Measurements from ENCODE around the gene ADCY5.
"Not testable (repeated sequence)": the region's sequence is repeated elsewhere in the genome, so short reads cannot be mapped to it uniquely, and the experiment has no call there.

The ADCY5 gene

DNA sequence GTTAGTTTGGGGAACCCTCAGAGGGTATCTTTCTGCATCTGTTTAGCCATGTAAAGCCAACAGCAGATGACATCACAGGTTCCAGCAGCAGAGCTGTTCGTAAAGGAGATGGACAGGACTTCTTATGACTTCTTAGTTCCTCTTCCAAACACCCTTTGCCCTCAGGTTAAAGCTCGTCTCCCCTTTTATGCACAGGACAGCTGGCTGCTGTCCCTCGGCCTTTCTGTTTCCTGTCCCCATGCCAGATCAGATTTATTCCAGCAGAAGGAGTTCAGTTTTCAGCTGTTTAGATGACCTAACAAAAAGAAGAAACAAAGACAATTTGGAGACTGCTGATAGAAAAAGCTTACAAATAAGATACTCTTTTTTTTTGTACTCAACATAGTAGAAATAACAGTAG is 202.0 kb downstream of the ADCY5 start:
- H3K27ac Mint-ChIP-seq = no peak overlapping the region

DNA sequence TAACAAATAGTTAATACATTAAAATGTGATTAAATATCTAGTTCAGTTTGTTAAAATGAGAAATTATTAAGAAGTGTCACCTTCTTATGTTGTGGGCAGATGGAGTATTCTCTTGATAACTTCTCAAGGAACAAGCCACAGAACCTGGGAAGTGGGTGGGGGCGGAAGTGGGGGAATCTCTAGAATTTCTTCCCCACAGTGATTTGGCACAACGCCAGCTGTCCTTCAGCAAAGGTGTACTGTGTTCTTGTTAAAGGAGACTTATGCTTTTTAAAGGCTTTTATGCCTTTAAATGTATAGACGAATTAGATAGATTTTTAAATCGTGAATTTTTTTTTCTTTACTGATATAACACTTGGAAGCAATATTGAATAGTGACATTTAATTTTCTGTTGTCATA is 204.8 kb downstream of the ADCY5 start:
- H3K4me3 Mint-ChIP-seq = no peak overlapping the region
- peak in 1 of 3 experiments; percentile 1 for DNase-seq
- no peak overlapping the region for H3K27ac Mint-ChIP-seq
- H3K27me3 Mint-ChIP-seq = no peaks in the 10 kb centered on the region
- H3K4me1 Mint-ChIP-seq (ENCODE audit: low read depth in 2 of 2) = peaks cover 8 to 18% of the 10 kb centered on the region in 2 donors
- peaks cover 31% of the 10 kb centered on the region for H3K36me3 Mint-ChIP-seq (ENCODE audit: insufficient read depth)
- ATAC-seq (replicated peaks) = no peak
- no peaks in the 10 kb centered on the region for H3K9me3 Mint-ChIP-seq

More for the DNA sequence above, 202.0 kb downstream of the ADCY5 start:
- ATAC-seq (replicated peaks) = no peak
- H3K36me3 Mint-ChIP-seq (ENCODE audit: insufficient read depth) = peaks cover 34% of the 10 kb centered on the region
- H3K4me1 Mint-ChIP-seq (ENCODE audit: low read depth in 2 of 2) = peaks cover 3 to 10% of the 10 kb centered on the region in 2 donors
- DNase-seq = no peak
- no peaks in the 10 kb centered on the region for H3K27me3 Mint-ChIP-seq
- no peak overlapping the region for H3K4me3 Mint-ChIP-seq
- H3K9me3 Mint-ChIP-seq = no peaks in the 10 kb centered on the region

DNA sequence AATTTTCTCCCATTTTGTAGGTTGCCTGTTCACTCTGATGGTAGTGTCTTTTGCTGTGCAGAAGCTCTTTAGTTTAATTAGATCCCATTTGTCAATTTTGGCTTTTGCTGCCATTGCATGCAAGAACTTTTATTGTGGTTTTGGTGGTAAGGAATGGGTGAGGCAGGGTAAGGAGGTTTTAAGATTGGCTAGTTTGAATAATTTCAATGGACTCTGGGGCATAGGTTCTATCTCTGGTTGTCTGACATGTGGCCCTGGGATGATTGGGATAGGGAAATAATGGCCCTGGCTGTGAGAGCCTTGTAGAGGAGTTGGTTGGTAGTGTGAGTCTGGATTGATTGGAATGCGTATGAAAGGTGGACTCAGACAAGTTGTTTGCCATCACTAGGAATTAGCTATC is 209.1 kb downstream of the ADCY5 start:
- Mint-ChIP-seq H3K4me3 (no peak overlapping the region), H3K27ac (no peak overlapping the region), H3K4me1 (ENCODE audit: low read depth in 2 of 2) (peaks cover 11 to 29% of the 10 kb centered on the region in 2 donors), H3K36me3 (ENCODE audit: insufficient read depth) (peaks cover 29% of the 10 kb centered on the region), H3K9me3 (no peaks in the 10 kb centered on the region), H3K27me3 (no peaks in the 10 kb centered on the region)
- no peak for ATAC-seq (replicated peaks)
- DNase-seq = no peak

DNA sequence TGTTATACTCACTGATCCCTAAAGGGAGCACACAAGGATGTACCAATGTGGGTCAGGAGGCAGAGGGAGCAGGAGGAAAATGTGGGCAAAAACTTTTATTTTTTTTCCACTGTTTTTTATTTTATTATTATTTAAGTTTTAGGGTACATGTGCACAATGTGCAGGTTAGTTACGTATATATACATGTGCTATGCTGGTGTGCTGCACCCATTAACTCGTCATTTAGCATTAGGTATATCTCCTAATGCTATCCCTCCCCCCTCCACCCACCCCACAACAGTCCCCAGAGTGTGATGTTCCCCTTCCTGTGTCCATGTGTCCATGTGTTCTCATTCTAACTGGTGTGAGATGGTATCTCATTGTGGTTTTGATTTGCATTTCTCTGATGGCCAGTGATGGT is 209.7 kb downstream of the ADCY5 start:
- H3K27ac Mint-ChIP-seq; DNase-seq; H3K9me3 Mint-ChIP-seq; H3K4me3 Mint-ChIP-seq; ATAC-seq (replicated peaks); H3K27me3 Mint-ChIP-seq: not testable (repeated sequence)
- peaks cover 27% of the 10 kb centered on the region for H3K36me3 Mint-ChIP-seq (ENCODE audit: insufficient read depth)
- H3K4me1 Mint-ChIP-seq (ENCODE audit: low read depth in 2 of 2) = peaks cover 11 to 29% of the 10 kb centered on the region in 2 donors

DNA sequence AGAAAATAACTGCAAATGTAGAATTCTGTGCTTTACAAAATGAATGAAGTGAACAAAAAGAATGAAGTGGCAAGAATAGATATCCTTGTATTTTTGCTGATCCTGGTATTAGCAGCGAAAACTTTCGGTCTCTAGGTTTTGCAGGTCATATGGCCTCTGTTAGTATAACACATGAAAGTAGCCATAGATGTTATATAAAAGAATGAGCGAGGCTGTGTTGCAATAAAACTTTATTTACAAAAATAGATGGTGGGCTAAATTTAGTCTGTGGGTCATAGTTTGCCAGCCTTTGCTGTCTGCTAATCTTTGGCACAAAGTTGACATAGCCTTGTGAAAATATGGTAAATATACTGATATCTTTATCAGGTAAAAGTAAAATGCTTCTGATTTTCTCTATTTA is 212.0 kb downstream of the ADCY5 start:
- no peaks in the 10 kb centered on the region for H3K9me3 Mint-ChIP-seq
- DNase-seq (no peak), ATAC-seq (replicated peaks) (no peak)
- H3K36me3 Mint-ChIP-seq (ENCODE audit: insufficient read depth) = peaks cover 19% of the 10 kb centered on the region
- H3K4me3 Mint-ChIP-seq = no peak overlapping the region
- H3K27me3 Mint-ChIP-seq = no peaks in the 10 kb centered on the region
- H3K27ac Mint-ChIP-seq = no peak overlapping the region
- peaks cover 8 to 19% of the 10 kb centered on the region in 2 donors for H3K4me1 Mint-ChIP-seq (ENCODE audit: low read depth in 2 of 2)

Measured in effector memory CD8-positive, alpha-beta T cell (primary cell).